Astrocyte (in vitro differentiated cells and primary cell): ENCODE measurements around the gene IRF2. TPM values are rescaled to one million over a fixed set of nuclear protein-coding genes. Genes with fewer than 3 reads are reported as not detected.

ENCODE experiments used
- DNase-seq: peaks from one replicate; pipeline ENCODE4 v3.0.0-alpha.2; 2010; ENCODE audit warnings: low read depth
- FAIRE-seq: peaks from 2 replicates; lab custom pipeline; 2011; peaks lifted over from hg19 to GRCh38; lab: Jason Lieb, UNC
- H2AFZ ChIP-seq: 2 replicates; pipeline ENCODE4 v1.6.0; 2012; ENCODE audit warnings: low read depth, low read length, inconsistent platforms
- H3K27ac ChIP-seq: 2 replicates; pipeline ENCODE4 v1.5.1; 2011; ENCODE audit warnings: low read depth, low read length, inconsistent platforms
- H3K27me3 ChIP-seq: 2 replicates; pipeline ENCODE4 v1.6.0; 2011; ENCODE audit warnings: low read length, inconsistent platforms; ENCODE audit not compliant: insufficient read depth
- H3K36me3 ChIP-seq: 2 replicates; pipeline ENCODE4 v1.5.1; 2011; ENCODE audit warnings: low read length, inconsistent platforms; ENCODE audit not compliant: insufficient read depth
- H3K4me1 ChIP-seq: 2 replicates; pipeline ENCODE4 v1.5.1; 2011; ENCODE audit warnings: low read length, inconsistent platforms; ENCODE audit not compliant: insufficient read depth
- H3K4me2 ChIP-seq: 2 replicates; pipeline ENCODE4 v1.6.0; 2012; ENCODE audit warnings: low read length, inconsistent platforms
- H3K4me3 ChIP-seq: 2 replicates; pipeline ENCODE4 v1.5.1; 2011; ENCODE audit warnings: low read depth, mild to moderate bottlenecking, low read length, inconsistent platforms; ENCODE audit not compliant: insufficient read depth
- H3K79me2 ChIP-seq: 2 replicates; pipeline ENCODE4 v1.6.0; 2012; ENCODE audit warnings: mild to moderate bottlenecking, low read length, inconsistent platforms; ENCODE audit not compliant: insufficient read depth
- H3K9ac ChIP-seq: 2 replicates; pipeline ENCODE4 v1.6.0; 2012; ENCODE audit warnings: mild to moderate bottlenecking, low read length, inconsistent platforms
- H3K9me3 ChIP-seq: 2 replicates; pipeline ENCODE4 v1.5.1; 2012; ENCODE audit warnings: low read depth, mild to moderate bottlenecking, low read length, inconsistent platforms; ENCODE audit not compliant: insufficient read depth
- H4K20me1 ChIP-seq: 2 replicates; pipeline ENCODE4 v1.6.0; 2012; ENCODE audit warnings: low read length, inconsistent platforms; ENCODE audit not compliant: insufficient read depth
- H3K27ac Mint-ChIP-seq: one replicate; pipeline ENCODE4 v1.8.0; 2021; ENCODE audit warnings: mild to moderate bottlenecking, mixed read lengths; ENCODE audit not compliant: unreplicated experiment
- H3K27me3 Mint-ChIP-seq: one replicate; pipeline ENCODE4 v1.8.0; 2021; ENCODE audit warnings: low read depth, mixed read lengths; ENCODE audit not compliant: unreplicated experiment
- H3K36me3 Mint-ChIP-seq: one replicate; pipeline ENCODE4 v1.8.0; 2021; ENCODE audit warnings: low read depth, mixed read lengths; ENCODE audit not compliant: unreplicated experiment
- H3K4me1 Mint-ChIP-seq: one replicate; pipeline ENCODE4 v1.8.0; 2021; ENCODE audit warnings: low read depth, mixed read lengths; ENCODE audit not compliant: unreplicated experiment
- H3K4me3 Mint-ChIP-seq: one replicate; pipeline ENCODE4 v1.8.0; 2021; ENCODE audit warnings: mild to moderate bottlenecking, moderate library complexity, mixed read lengths; ENCODE audit not compliant: unreplicated experiment
- H3K9me3 Mint-ChIP-seq: one replicate; pipeline ENCODE4 v1.8.0; 2021; ENCODE audit warnings: mild to moderate bottlenecking, mixed read lengths; ENCODE audit not compliant: unreplicated experiment
- EZH2 ChIP-seq: IDR thresholded peaks from 2 replicates; pipeline ENCODE4 v1.6.1; 2012; ENCODE audit warnings: mild to moderate bottlenecking, low read length, inconsistent platforms; ENCODE audit not compliant: insufficient read depth
- total RNA-seq: library from RNA; stranded (reverse); gene quantifications from 2 replicates; pipeline ENCODE4 v1.2.1, GENCODE V29; 2021
- TF ChIP-seq, protein P1 (sequence below): IDR thresholded peaks from 2 replicates; pipeline ENCODE4 v1.5.1; 2011; ENCODE audit warnings: low read depth, mild to moderate bottlenecking, inconsistent platforms, low read length, moderate library complexity; ENCODE audit not compliant: insufficient read depth

IRF2 gene
- total RNA-seq, 1 donor from 2014 or later: 12.6 TPM

DNA sequence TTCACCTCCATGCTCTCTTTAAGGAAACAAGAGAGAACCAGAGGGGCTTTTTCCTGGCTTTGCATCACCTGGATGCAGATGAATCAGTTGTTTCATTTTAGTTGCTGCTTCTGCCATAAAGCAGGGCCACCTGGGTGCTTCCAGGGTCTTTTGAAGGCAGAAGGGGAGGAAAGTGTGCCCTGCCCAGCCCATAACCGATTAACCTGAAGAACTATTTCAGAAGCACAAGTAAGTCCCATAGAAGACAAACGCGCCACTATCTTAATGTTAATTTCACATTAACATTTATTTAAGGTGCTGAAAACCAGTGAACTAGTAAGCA, 32.1 kb downstream of the IRF2 start:
- no peak overlapping the region for H3K4me3 ChIP-seq
- H3K27ac ChIP-seq: no peak overlapping the region
- peaks cover 17% of the 10 kb centered on the region for H3K4me1 ChIP-seq
- H3K4me2 ChIP-seq: peak overlapping the region; percentile 57
- H3K9me3 Mint-ChIP-seq: no peaks in the 10 kb centered on the region
- H3K27me3 Mint-ChIP-seq: no peaks in the 10 kb centered on the region
- no peak overlapping the region for H3K27ac Mint-ChIP-seq
- peak overlapping the region; percentile 5 for H3K4me3 Mint-ChIP-seq
- H3K36me3 Mint-ChIP-seq: peaks cover 2% of the 10 kb centered on the region
- H3K9ac ChIP-seq: peak overlapping the region; percentile 26
- H2AFZ ChIP-seq: peak overlapping the region; percentile 39
- TF ChIP-seq, protein P1, sequence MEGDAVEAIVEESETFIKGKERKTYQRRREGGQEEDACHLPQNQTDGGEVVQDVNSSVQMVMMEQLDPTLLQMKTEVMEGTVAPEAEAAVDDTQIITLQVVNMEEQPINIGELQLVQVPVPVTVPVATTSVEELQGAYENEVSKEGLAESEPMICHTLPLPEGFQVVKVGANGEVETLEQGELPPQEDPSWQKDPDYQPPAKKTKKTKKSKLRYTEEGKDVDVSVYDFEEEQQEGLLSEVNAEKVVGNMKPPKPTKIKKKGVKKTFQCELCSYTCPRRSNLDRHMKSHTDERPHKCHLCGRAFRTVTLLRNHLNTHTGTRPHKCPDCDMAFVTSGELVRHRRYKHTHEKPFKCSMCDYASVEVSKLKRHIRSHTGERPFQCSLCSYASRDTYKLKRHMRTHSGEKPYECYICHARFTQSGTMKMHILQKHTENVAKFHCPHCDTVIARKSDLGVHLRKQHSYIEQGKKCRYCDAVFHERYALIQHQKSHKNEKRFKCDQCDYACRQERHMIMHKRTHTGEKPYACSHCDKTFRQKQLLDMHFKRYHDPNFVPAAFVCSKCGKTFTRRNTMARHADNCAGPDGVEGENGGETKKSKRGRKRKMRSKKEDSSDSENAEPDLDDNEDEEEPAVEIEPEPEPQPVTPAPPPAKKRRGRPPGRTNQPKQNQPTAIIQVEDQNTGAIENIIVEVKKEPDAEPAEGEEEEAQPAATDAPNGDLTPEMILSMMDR: no peak
- no peak for TF ChIP-seq EZH2
- H3K79me2 ChIP-seq: peaks cover 49% of the 10 kb centered on the region
- no peak for FAIRE-seq
- no peak for DNase-seq
- H3K36me3 ChIP-seq: no peaks in the 10 kb centered on the region
- H4K20me1 ChIP-seq: peaks cover 41% of the 10 kb centered on the region
- no peaks in the 10 kb centered on the region for H3K27me3 ChIP-seq
- peaks cover 47% of the 10 kb centered on the region for H3K4me1 Mint-ChIP-seq
- H3K9me3 ChIP-seq: no peaks in the 10 kb centered on the region

DNA sequence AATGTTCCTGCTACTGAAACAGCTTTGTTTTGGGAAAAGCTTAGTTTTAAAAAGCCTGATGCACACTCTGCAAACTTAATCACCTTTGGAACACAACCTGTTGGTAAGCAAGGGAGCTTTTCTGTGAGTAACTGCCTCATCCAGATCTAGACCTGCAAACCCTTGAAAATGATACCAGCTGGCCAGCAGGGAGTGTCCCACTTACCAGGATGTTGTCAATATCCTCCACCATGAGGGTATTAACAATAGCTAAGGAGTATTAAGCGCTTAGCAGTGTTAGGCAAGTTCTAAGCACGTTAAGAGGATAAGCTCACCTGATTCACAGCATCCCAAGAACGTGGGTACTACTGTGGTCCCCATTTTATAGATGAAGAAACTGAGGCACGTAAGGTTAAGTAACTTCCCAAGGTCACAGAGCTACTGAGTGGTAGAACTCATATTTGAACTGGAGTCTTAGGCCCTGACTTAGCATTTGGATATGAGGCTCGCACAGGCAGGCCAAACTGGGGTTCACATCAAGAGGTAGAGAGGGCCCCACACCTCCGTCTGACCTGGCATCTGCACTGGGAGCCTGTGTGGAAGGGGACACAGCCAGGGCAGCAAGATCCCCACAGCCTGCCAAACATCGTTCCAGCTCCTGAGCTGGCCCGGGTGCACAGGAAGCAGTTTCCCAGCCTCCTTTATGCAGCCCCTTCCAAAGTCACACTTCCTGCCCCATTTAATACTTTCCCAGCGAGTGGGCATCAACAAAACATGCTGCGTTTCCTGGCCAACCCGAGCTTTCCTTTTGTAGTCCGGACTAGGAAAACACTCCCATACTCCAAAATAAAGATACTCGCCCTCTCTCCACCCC, 32.7 kb downstream of the IRF2 start:
- H3K4me1 ChIP-seq: peaks cover 17% of the 10 kb centered on the region
- no peak overlapping the region for H3K27ac ChIP-seq
- TF ChIP-seq, protein P1: no peak
- TF ChIP-seq EZH2: no peak
- H3K36me3 ChIP-seq: no peaks in the 10 kb centered on the region
- H3K27ac Mint-ChIP-seq: no peak overlapping the region
- no peak overlapping the region for H3K4me3 ChIP-seq
- H3K27me3 Mint-ChIP-seq: no peaks in the 10 kb centered on the region
- H3K9me3 ChIP-seq: no peaks in the 10 kb centered on the region
- H3K4me3 Mint-ChIP-seq: peak overlapping the region; percentile 5
- H3K9me3 Mint-ChIP-seq: no peaks in the 10 kb centered on the region
- H3K4me1 Mint-ChIP-seq: peaks cover 47% of the 10 kb centered on the region
- H4K20me1 ChIP-seq: peaks cover 41% of the 10 kb centered on the region
- H3K4me2 ChIP-seq: peak overlapping the region; percentile 57
- no peaks in the 10 kb centered on the region for H3K27me3 ChIP-seq
- FAIRE-seq (no peak), DNase-seq (no peak)
- H3K36me3 Mint-ChIP-seq: peaks cover 2% of the 10 kb centered on the region
- H3K9ac ChIP-seq: peak overlapping the region; percentile 26
- peaks cover 46% of the 10 kb centered on the region for H3K79me2 ChIP-seq
- peak overlapping the region; percentile 39 for H2AFZ ChIP-seq
